ENCODE data around the gene ZFAND2A.

ZFAND2A gene

GRCh38 chr7:1181640-1182039, 21.6 kb upstream of the ZFAND2A start:
- H3K4me3 ChIP-seq (ENCODE audit: low read length) = no peak overlapping the region
- TF ChIP-seq, protein P1, sequence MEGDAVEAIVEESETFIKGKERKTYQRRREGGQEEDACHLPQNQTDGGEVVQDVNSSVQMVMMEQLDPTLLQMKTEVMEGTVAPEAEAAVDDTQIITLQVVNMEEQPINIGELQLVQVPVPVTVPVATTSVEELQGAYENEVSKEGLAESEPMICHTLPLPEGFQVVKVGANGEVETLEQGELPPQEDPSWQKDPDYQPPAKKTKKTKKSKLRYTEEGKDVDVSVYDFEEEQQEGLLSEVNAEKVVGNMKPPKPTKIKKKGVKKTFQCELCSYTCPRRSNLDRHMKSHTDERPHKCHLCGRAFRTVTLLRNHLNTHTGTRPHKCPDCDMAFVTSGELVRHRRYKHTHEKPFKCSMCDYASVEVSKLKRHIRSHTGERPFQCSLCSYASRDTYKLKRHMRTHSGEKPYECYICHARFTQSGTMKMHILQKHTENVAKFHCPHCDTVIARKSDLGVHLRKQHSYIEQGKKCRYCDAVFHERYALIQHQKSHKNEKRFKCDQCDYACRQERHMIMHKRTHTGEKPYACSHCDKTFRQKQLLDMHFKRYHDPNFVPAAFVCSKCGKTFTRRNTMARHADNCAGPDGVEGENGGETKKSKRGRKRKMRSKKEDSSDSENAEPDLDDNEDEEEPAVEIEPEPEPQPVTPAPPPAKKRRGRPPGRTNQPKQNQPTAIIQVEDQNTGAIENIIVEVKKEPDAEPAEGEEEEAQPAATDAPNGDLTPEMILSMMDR (conservative IDR thresholded peaks at IDR 0.05; ENCODE audit: low read depth, low read length) = no peak
- no peak for DNase-seq (ENCODE audit: low read depth)

GRCh38 chr7:1181031-1181430, 21.0 kb upstream of the ZFAND2A start:
- no peak overlapping the region for H3K4me3 ChIP-seq (ENCODE audit: low read length)
- no peak for DNase-seq (ENCODE audit: low read depth)
- TF ChIP-seq, protein P1 (conservative IDR thresholded peaks at IDR 0.05; ENCODE audit: low read depth, low read length) = no peak

- no peak for DNase-seq (ENCODE audit: low read depth)
- H3K4me3 ChIP-seq (ENCODE audit: low read length) = no peak overlapping the region
- TF ChIP-seq, protein P1 (conservative IDR thresholded peaks at IDR 0.05; ENCODE audit: low read depth, low read length) = peak; percentile 75
These were observed 16.9 kb upstream of the ZFAND2A start for GRCh38 chr7:1176891-1177373.

GRCh38 chr7:1175967-1176851, 16.2 kb upstream of the ZFAND2A start:
- TF ChIP-seq, protein P1 (conservative IDR thresholded peaks at IDR 0.05; ENCODE audit: low read depth, low read length) = peak; percentile 94
- no peak for DNase-seq (ENCODE audit: low read depth)
- H3K4me3 ChIP-seq (ENCODE audit: low read length) = peak overlapping the region; percentile 18

DNA sequence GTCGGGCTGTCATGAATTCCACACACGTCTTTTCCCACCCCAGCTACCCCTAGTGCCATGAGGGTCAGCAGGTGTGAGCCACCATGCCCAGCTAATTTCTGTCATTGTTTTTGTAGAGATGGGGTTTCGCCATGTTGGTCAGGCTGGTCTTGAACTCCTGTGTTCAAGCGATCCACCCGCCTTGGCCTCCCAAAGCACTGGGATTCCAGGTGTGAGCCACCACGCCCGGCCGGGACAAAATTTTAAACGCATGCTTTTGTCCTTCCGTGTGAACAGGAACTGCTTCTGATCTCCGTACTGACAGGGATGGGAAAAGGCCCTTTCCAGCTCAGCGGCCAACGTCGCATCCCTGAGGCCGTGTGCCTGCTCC, 15.6 kb upstream of the ZFAND2A start:
- TF ChIP-seq, protein P1 (conservative IDR thresholded peaks at IDR 0.05; ENCODE audit: low read depth, low read length) = no peak
- no peak overlapping the region for H3K4me3 ChIP-seq (ENCODE audit: low read length)

DNA sequence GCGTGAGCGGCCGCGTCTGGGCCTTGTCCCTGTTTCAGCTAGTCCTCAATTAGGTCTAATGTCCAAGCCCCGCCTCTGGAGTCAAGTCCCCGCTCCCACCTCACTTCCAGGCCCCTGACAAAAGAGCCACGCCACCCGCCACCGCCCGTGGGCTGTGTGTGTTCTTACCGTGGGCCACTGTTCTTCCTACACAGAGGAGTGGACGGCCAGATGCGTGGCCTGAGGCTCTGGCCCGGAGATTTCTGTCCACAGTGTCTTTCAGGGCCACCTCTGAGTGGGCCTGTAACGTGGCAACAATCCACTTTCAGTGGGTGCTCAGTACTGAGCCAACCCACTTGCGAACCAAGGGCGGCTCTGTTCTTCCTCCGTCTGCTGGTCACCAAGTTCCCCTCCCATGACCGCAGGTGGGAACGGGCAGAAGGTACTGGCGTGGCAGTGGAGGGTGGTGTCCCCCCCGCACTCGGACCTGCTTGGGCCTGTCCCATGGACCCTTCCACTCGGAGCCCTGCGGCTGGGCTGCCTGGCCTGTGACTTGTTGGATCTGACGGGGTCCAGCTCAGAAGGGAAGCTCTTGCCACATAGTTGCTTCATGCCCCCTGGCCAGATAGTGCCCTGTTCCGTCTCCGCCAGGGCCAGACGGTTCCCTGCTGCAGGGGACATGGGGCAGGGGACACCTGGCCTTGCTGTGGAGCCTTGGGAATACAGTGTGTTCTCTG, 15.0 kb upstream of the ZFAND2A start:
- TF ChIP-seq, protein P1 (conservative IDR thresholded peaks at IDR 0.05; ENCODE audit: low read depth, low read length) = no peak
- no peak for DNase-seq (ENCODE audit: low read depth)
- H3K4me3 ChIP-seq (ENCODE audit: low read length) = no peak overlapping the region

More for the DNA sequence above, 15.6 kb upstream of the ZFAND2A start:
- no peak for DNase-seq (ENCODE audit: low read depth)
